ENCODE data around the gene MBNL3. TPM values are rescaled to one million over a fixed set of nuclear protein-coding genes. Genes with fewer than 3 reads are reported as not detected.
"Not testable (repeated sequence)": the region's sequence is repeated elsewhere in the genome, so short reads cannot be mapped to it uniquely, and the experiment has no call there.

The MBNL3 gene
- total RNA-seq, 1 donor from 2014 or later, result 0.20 TPM

- DNase-seq (ENCODE audit: low read depth in 2 of 2), result peak in 1 of 2 donors; percentile 2
Measured at GRCh38 chrX:132474544-132475248, 14.1 kb downstream of the MBNL3 start.

DNA sequence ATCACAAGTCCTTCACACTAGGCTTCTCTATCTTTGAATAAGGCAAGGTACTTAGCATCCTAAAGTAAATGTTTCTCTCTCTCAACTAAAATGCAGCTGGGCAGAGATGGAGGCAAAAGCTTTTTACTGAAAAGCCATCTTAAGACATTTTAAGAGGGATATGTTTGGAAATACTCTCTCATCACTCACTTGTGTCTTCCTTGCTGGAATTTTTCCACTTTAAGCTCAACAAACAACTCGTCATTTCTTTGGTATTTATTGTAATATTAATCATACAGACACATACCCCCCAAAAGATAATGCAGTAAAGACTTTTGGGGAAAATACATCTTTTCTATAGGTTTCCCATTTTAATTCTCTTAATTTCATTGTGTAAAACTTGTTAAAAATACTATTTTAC lies 16.4 kb downstream of the MBNL3 start:
- no peak for DNase-seq (ENCODE audit: low read depth in 2 of 2)

DNA sequence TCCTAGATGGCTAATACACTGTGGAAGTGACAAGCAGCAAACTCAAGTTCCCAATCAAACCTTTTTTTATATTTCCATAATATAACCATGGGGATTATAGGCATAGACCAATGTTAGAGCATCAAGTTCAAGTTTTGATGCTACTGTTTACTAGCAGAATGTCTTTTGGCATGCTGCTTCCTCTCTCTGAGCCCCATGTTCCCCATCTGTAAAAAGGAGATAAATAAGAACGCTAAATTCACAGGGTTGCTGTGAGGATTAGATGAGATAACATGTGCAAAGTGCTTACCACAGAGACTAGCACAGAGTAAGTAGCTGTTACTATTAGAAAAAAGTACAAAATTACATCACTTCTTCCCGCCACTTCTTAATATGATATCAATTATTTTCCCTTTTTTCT lies 18.0 kb downstream of the MBNL3 start:
- no peak for DNase-seq (ENCODE audit: low read depth in 2 of 2)

GRCh38 chrX:132470179-132470578 lies 18.7 kb downstream of the MBNL3 start:
- DNase-seq (ENCODE audit: low read depth in 2 of 2), result no peak

DNA sequence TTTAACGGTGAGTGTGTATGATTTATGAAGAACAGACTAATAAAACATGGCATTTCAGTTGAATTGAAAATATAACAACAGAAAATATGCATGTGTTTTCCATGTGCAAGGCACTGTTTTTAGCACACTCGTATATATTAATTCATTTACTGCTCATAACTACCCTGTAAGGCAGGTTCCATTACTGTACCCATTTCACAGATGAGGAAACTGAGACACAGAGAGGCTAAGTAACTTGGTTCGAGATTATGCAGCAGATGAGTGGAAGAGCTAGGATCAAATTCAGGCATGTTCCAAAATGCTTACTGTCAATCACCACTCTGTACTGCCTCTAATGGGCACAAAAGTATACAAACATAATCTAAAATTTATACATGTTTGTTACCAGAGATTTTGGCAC lies 20.4 kb downstream of the MBNL3 start:
- no peak for DNase-seq (ENCODE audit: low read depth in 2 of 2)

GRCh38 chrX:132467989-132468388 lies 20.8 kb downstream of the MBNL3 start:
- DNase-seq (ENCODE audit: low read depth in 2 of 2), result no peak

DNA sequence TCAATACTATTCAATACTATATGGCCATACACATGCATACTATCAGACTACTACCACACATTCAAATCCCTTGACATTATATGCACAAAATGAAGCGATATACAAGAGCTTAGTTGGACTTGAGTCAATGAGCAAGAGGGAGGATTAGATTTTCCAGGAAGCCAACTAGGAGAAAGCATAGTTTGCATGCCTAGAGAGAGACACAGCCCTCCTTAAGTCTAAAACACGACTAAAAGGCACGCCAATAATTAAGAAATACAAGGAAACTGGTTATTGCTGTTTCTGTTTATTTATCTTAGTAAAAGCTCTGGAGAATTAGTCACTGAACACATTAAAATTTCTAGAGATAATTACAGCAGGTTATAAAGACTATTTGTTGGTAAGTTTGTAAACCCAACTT lies 21.8 kb downstream of the MBNL3 start:
- no peak for DNase-seq (ENCODE audit: low read depth in 2 of 2)

GRCh38 chrX:132463411-132463810 lies 25.4 kb downstream of the MBNL3 start:
- peak; percentile 2 to 4 for DNase-seq (ENCODE audit: low read depth in 2 of 2)

- DNase-seq (ENCODE audit: low read depth in 2 of 2), result no peak
Measured at GRCh38 chrX:132461886-132462285, 27.0 kb downstream of the MBNL3 start.

DNA sequence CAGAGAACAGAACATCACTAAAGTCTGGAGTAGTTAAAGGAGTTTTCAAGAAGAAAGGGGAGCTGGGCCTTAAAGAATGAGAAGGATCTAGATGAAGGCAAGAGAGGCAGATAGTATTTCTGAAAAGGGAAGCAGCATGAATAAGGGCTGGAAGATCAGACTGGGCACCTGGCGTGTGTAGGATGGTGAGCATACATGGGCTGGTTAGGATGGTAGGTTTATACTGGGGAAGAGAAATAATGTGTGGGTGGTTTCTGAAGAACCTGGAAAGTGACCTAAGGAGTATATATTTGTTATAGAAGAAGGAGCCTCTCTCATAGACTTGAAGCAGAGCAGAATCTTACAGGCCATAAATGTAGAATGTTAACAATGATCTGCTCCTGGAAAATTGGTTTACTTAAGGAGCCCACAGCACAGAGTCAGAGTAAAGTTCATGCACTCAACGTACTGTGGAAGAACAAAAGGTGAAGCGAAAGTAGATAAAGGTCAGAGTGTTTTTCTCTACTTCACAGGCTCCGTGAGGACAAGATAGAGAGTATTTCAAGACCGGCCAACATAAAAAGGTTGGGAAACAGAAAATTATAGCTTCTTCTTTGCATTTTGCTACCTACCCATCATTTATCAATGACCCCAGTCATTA lies 35.8 kb downstream of the MBNL3 start:
- DNase-seq (ENCODE audit: low read depth in 2 of 2), result no peak

GRCh38 chrX:132445909-132446308 lies 42.9 kb downstream of the MBNL3 start:
- DNase-seq (ENCODE audit: low read depth in 2 of 2), result not testable (repeated sequence)

DNA sequence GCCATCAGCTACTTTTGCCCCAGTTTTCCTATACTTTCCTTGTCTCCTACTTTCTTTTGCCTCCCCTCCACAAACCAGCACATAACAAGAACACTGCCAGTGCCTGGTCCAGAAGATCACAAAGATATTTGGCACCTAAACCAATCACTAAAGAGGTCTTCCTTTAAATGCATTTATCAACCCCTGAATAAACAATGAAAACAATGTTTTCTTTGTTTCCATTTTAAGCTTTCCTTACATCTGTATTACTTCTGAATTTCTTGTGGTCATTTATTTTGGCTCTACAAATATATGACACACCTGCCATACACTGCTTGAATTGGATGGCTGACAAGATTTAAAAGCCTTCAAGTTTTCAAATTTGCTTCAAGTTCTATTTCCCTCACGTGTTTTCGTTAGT lies 43.9 kb downstream of the MBNL3 start:
- no peak for DNase-seq (ENCODE audit: low read depth in 2 of 2)

DNA sequence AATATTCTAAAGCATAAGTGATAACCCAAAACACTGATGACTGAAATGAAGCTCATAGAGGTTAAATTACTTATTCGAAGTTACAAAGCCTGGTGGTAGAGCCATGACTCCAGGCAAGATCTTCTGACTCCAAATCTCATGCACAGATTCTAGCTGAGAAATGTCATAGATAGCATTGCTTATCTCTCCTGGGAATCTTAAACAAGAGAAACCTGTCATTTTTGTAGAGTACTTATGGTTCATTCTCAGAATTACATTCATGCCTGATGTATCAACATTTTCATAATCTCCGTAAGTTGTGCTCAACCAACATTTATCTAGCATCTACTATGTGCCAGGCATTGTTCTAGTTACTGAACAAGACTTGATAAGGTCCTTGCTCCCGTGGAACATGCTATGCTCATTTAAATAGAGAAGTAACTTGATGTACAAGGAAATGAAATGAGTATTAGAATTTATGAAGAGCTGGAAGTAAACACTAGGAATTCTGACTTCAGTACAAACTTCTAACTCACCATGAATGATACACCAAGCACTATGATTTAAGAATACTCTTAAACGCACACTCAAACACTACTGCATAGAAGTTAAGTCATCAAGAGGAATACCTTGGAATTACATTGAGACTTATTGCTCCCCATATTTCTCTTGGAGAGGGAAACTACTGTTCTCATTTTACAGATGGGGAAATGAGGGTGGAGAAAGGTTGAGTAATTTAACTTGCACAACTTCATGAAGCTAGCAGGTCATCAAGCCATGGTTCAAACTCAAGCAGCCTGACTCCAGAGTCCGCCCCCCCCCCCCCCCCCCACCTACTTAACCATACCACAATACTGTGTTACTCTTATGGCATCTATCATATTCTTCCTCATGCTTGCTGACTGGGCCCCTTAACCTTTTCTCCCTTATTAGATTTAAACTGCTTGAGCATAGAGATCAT lies 45.4 kb downstream of the MBNL3 start:
- no peak for DNase-seq (ENCODE audit: low read depth in 2 of 2)

DNA sequence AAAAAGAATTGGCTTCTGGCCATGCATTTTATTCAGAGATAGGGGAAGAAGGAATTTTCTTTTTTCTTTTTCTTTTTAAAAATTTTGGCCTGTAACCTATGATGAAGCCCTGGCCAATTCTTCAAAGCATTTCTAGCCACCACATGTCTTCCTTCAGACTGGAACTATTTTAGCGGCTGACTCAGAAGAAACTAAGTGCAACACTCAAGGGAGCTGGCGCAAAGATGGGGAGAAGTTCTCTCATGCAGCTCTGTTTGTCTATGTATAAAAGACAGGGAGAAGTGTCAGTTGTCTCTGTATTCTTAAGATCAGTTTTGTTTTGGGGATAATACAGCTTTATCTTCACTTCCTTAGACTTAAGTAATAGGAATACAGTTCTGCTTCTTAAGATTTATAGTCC lies 46.1 kb downstream of the MBNL3 start:
- DNase-seq (ENCODE audit: low read depth in 2 of 2), result no peak

- DNase-seq (ENCODE audit: low read depth in 2 of 2), result no peak
Measured at GRCh38 chrX:132435222-132435621, 53.6 kb downstream of the MBNL3 start.

DNA sequence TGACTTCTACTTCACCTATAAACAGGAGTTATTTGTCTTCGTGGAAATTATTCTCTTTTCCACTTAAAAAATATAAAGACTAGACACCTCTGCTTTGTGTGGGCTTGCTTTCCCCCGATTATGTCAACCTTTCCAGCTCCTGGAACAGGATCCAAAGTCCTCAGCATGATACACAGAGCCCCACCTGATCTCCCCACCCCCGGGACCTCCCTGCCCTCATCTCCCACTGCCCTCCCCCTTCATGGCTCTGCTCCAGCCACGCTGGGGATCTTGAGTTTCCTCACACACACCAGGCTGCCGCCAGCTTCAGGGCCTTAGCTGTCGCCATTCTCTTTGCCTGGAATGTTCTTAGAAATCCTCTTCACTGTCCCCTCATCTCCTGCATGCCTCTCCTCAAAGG lies 55.3 kb downstream of the MBNL3 start:
- no peak for DNase-seq (ENCODE audit: low read depth in 2 of 2)

GRCh38 chrX:132433001-132433400 lies 55.8 kb downstream of the MBNL3 start:
- no peak for DNase-seq (ENCODE audit: low read depth in 2 of 2)

- no peak for DNase-seq (ENCODE audit: low read depth in 2 of 2)
Measured at GRCh38 chrX:132428896-132429295, 59.9 kb downstream of the MBNL3 start.

DNA sequence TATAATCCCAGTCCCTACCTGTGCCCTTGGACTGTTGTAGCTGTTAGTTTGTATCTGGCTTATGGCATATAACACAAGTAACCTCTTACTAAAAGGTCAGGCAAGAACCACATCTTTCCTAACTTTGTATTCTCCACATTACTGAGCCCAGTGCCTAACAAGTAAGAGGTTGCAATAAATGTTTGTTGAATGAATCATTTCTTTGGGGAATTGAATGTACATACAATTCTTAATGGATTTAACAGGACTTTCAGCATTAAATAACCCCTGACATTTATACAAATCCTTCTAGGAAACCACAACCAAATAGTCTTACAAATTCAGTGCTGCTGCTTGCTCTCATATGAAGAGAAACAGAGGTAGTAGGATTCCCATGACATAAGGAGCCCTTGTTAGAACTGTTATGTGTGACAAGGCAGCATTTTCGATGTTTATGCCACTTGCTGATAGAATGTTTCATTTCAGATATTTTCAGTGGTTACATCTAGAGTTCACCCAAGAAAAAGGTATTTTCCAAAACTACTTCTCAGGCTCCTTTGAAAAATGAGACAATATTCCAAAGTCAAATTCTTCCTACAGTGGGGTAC lies 62.0 kb downstream of the MBNL3 start:
- DNase-seq (ENCODE audit: low read depth in 2 of 2), result no peak

DNA sequence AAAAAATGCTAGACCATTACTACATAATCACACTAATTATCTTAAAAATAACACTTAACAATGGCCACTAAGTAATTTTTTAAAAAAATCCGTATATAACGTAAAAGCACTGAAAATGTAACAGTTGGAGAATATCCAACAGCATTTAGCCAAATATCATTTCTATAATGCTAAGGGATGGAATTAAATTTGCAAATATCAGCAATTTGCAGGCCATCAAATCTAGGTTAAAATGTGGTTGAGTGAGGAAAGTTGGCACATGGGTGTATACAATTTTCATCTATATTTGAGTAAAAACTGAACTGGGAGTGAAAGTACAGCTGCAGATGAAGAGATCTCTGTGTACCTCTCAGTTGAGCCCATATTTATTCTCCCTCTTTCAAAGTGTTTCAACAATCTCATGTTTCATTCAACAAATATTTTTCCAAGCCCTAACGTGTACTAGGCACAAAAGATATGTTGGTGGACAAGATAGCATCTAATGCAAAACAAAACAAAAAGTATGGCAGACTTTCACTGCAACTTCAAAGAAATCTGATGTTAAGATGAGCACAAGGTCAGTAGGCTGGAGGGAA lies 63.0 kb downstream of the MBNL3 start:
- no peak for DNase-seq (ENCODE audit: low read depth in 2 of 2)

GRCh38 chrX:132423323-132423722 lies 65.5 kb downstream of the MBNL3 start:
- DNase-seq (ENCODE audit: low read depth in 2 of 2), result no peak

DNA sequence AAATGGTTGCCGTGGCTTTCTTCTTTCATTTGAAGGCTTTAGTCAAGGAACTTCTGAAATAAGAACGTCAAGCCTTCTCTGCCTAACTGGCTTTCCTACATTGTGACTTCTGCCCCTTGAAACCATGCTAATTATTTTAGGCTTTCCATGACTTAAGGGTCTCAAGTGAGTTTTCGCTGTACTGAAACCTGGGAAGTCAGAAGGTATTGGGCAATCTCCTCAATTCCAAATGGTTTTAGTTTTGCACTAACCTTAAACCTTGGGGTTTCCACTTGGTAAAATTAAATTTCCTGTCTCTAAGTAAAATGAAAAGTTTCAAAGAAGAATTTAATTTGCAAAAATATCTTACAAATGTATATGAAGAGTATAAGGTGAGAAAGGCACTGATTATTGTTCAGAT lies 73.8 kb downstream of the MBNL3 start:
- no peak for DNase-seq (ENCODE audit: low read depth in 2 of 2)
